HEK293 (cell line): Measurements from ENCODE around the gene RNF215.

Experiments
- FEZF1 ChIP-seq: fragments of 450-650 bp; formaldehyde crosslinking; IDR thresholded peaks from 2 replicates; pipeline ENCODE4 v1.5.1; 2016; ENCODE audit warnings: missing biosample characterization, missing genetic modification characterization
- GFI1B ChIP-seq: fragments of 450-650 bp; formaldehyde crosslinking; IDR thresholded peaks from 2 replicates; pipeline ENCODE4 v1.5.1; 2016; ENCODE audit warnings: missing biosample characterization, missing genetic modification characterization
- GLI4 ChIP-seq: fragments of 450-650 bp; formaldehyde crosslinking; IDR thresholded peaks from 2 replicates; pipeline ENCODE4 v1.5.1; 2016; ENCODE audit warnings: missing biosample characterization, missing genetic modification characterization
- HOXC10 ChIP-seq: sonication (generic); formaldehyde crosslinking; IDR thresholded peaks from 2 replicates; pipeline ENCODE4 v1.8.1; 2023; ENCODE audit warnings: mild to moderate bottlenecking, missing genetic modification reagents
- KLF9 ChIP-seq: fragments of 450-650 bp; formaldehyde crosslinking; IDR thresholded peaks from 2 replicates; pipeline ENCODE4 v1.5.1; 2016; ENCODE audit warnings: missing biosample characterization, missing genetic modification characterization, low read depth
- OSR2 ChIP-seq: fragments of 450-650 bp; formaldehyde crosslinking; IDR thresholded peaks from 2 replicates; pipeline ENCODE4 v1.5.1; 2016; ENCODE audit warnings: missing biosample characterization, missing genetic modification characterization
- WT1 ChIP-seq: fragments of 450-650 bp; formaldehyde crosslinking; IDR thresholded peaks from 2 replicates; pipeline ENCODE4 v1.5.1; 2016; ENCODE audit warnings: missing biosample characterization, missing genetic modification characterization
- ZFP41 ChIP-seq: fragments of 450-650 bp; formaldehyde crosslinking; IDR thresholded peaks from 2 replicates; pipeline ENCODE4 v1.5.1; 2016; ENCODE audit warnings: missing biosample characterization, missing genetic modification characterization, borderline replicate concordance
- ZIC2 ChIP-seq: fragments of 450-650 bp; formaldehyde crosslinking; IDR thresholded peaks from 2 replicates; pipeline ENCODE4 v1.5.1; 2016; ENCODE audit warnings: missing biosample characterization, missing genetic modification characterization
- ZNF138 ChIP-seq: fragments of 450-650 bp; formaldehyde crosslinking; IDR thresholded peaks from 2 replicates; pipeline ENCODE4 v1.5.1; 2016; ENCODE audit warnings: missing biosample characterization, missing genetic modification characterization, borderline replicate concordance
- ZNF155 ChIP-seq: fragments of 450-650 bp; formaldehyde crosslinking; IDR thresholded peaks from 2 replicates; pipeline ENCODE4 v1.5.1; 2016; ENCODE audit warnings: missing biosample characterization, missing genetic modification characterization
- ZNF16 ChIP-seq: fragments of 450-650 bp; formaldehyde crosslinking; IDR thresholded peaks from 2 replicates; pipeline ENCODE4 v1.5.1; 2016; ENCODE audit warnings: low read depth, missing biosample characterization, missing genetic modification characterization
- ZNF19 ChIP-seq: fragments of 450-650 bp; formaldehyde crosslinking; IDR thresholded peaks from 2 replicates; pipeline ENCODE4; 2016; ENCODE audit warnings: missing biosample characterization, missing genetic modification characterization, low read depth
- ZNF341 ChIP-seq: fragments of 450-650 bp; formaldehyde crosslinking; IDR thresholded peaks from 2 replicates; pipeline ENCODE4; 2016; ENCODE audit warnings: low read depth, missing biosample characterization, missing genetic modification characterization
- ZNF416 ChIP-seq: fragments of 450-650 bp; formaldehyde crosslinking; IDR thresholded peaks from 2 replicates; pipeline ENCODE4 v1.5.1; 2016; ENCODE audit warnings: missing biosample characterization, missing genetic modification characterization
- ZNF48 ChIP-seq: fragments of 450-650 bp; formaldehyde crosslinking; IDR thresholded peaks from 2 replicates; pipeline ENCODE4 v1.5.1; 2016; ENCODE audit warnings: missing biosample characterization, missing genetic modification characterization
- ZNF530 ChIP-seq: fragments of 450-650 bp; formaldehyde crosslinking; IDR thresholded peaks from 2 replicates; pipeline ENCODE4 v1.5.1; 2016; ENCODE audit warnings: low read depth, missing biosample characterization, missing genetic modification characterization
- ZNF555 ChIP-seq: fragments of 450-650 bp; formaldehyde crosslinking; conservative IDR thresholded peaks from 2 replicates; pipeline ENCODE4 v1.5.1; 2017; ENCODE audit warnings: missing biosample characterization, mild to moderate bottlenecking, missing genetic modification characterization, inconsistent platforms
- ZNF621 ChIP-seq: fragments of 450-650 bp; formaldehyde crosslinking; IDR thresholded peaks from 2 replicates; pipeline ENCODE4 v1.5.1; 2017; ENCODE audit warnings: missing biosample characterization, missing genetic modification characterization
- ZNF629 ChIP-seq: fragments of 450-650 bp; formaldehyde crosslinking; IDR thresholded peaks from 2 replicates; pipeline ENCODE4 v1.5.1; 2017; ENCODE audit warnings: missing biosample characterization, missing genetic modification characterization
- ZNF664 ChIP-seq: fragments of 450-650 bp; formaldehyde crosslinking; IDR thresholded peaks from 2 replicates; pipeline ENCODE4 v1.5.1; 2016; ENCODE audit warnings: missing biosample characterization, missing genetic modification characterization
- ZNF76 ChIP-seq: fragments of 450-650 bp; formaldehyde crosslinking; IDR thresholded peaks from 2 replicates; pipeline ENCODE4; 2016; ENCODE audit warnings: low read depth, missing biosample characterization, missing genetic modification characterization, borderline replicate concordance
- ZNF785 ChIP-seq: fragments of 450-650 bp; formaldehyde crosslinking; IDR thresholded peaks from 2 replicates; pipeline ENCODE4 v1.5.1; 2016; ENCODE audit warnings: missing biosample characterization, missing genetic modification characterization
- ZNF791 ChIP-seq: fragments of 450-650 bp; formaldehyde crosslinking; IDR thresholded peaks from 2 replicates; pipeline ENCODE4 v1.5.1; 2016; ENCODE audit warnings: missing biosample characterization, missing genetic modification characterization
- ZXDB ChIP-seq: fragments of 450-650 bp; formaldehyde crosslinking; IDR thresholded peaks from 2 replicates; pipeline ENCODE4 v1.5.1; 2016; ENCODE audit warnings: missing biosample characterization, missing genetic modification characterization
- TF ChIP-seq, protein P1 (sequence below): fragments of 450-650 bp; formaldehyde crosslinking; IDR thresholded peaks from 2 replicates; pipeline ENCODE4 v1.5.1; 2016; ENCODE audit warnings: missing biosample characterization, missing genetic modification characterization
- TF ChIP-seq, protein P2 (sequence below): fragments of 450-650 bp; IDR thresholded peaks from 2 replicates; pipeline ENCODE4 v1.5.1; 2018; ENCODE audit warnings: missing biosample characterization, missing genetic modification characterization
- TF ChIP-seq, protein P3 (sequence below): fragments of 450-650 bp; formaldehyde crosslinking; IDR thresholded peaks from 2 replicates; pipeline ENCODE4 v1.5.1; 2017; ENCODE audit warnings: missing biosample characterization, missing genetic modification characterization
- TF ChIP-seq, protein P4 (sequence below): fragments of 450-650 bp; IDR thresholded peaks from 2 replicates; pipeline ENCODE4 v1.5.1; 2018; ENCODE audit warnings: missing biosample characterization, mild to moderate bottlenecking, missing genetic modification characterization
- TF ChIP-seq, protein P5 (sequence below): fragments of 450-650 bp; formaldehyde crosslinking; conservative IDR thresholded peaks from 2 replicates; pipeline ENCODE4 v1.5.1; 2016; ENCODE audit warnings: low read depth, missing biosample characterization, missing genetic modification characterization

RNF215 gene

DNA sequence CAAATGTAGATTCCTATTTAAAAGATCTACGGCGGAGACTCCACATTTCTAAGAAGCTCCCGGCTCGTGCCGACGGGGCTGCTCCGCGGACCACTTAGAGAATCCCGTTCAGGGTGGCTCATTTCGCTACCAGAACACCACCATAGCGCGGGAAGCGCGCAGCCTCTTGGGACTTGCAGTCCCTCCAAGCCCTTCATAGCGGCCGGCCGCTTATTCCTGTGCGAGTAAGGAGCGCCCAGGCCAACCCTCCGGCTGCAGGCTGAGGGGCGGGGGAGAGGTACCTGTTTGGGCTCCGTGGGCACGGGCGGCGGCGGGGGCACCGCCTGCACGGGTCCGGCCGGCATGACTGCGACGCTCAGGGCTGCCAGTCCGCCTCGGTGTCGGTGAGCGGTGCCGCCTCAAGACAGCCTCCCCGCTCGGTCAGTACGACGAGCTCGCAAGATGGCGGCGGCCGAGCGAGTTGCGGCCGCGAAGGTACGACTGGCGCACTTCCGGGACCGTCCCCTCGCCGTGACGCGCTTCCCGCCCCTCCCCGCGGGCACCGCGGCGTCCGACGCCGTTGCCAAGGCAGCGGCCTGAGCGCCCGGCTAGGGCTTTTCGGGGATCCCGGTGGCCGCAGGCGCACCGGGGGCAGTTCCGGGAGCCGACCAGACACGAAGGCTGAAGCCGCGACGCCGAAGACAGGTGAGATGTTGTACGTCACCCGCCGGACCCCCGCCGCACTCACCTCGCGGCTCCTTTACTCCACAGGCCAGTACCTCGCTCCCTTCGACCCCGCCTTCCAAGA, 30.6 kb downstream of the RNF215 start, which contains the start of the genes CCDC157 and SF3A1 (continued):
- TF ChIP-seq, protein P1, sequence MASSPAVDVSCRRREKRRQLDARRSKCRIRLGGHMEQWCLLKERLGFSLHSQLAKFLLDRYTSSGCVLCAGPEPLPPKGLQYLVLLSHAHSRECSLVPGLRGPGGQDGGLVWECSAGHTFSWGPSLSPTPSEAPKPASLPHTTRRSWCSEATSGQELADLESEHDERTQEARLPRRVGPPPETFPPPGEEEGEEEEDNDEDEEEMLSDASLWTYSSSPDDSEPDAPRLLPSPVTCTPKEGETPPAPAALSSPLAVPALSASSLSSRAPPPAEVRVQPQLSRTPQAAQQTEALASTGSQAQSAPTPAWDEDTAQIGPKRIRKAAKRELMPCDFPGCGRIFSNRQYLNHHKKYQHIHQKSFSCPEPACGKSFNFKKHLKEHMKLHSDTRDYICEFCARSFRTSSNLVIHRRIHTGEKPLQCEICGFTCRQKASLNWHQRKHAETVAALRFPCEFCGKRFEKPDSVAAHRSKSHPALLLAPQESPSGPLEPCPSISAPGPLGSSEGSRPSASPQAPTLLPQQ = peak; percentile 76
- peak; percentile 68 for TF ChIP-seq FEZF1
- TF ChIP-seq GLI4 (tag by site-specific recombination) = peak; percentile 59; the same call in 1 of the 2 replicates
- no peak for TF ChIP-seq ZNF555 (tag by site-specific recombination)
- TF ChIP-seq ZXDB (tag by site-specific recombination) = peak; percentile 88
- TF ChIP-seq ZNF621 (tag by site-specific recombination) = no peak
- TF ChIP-seq GFI1B (tag by site-specific recombination) = no peak
- no peak for TF ChIP-seq ZFP41 (tag by site-specific recombination)
- TF ChIP-seq, protein P2, sequence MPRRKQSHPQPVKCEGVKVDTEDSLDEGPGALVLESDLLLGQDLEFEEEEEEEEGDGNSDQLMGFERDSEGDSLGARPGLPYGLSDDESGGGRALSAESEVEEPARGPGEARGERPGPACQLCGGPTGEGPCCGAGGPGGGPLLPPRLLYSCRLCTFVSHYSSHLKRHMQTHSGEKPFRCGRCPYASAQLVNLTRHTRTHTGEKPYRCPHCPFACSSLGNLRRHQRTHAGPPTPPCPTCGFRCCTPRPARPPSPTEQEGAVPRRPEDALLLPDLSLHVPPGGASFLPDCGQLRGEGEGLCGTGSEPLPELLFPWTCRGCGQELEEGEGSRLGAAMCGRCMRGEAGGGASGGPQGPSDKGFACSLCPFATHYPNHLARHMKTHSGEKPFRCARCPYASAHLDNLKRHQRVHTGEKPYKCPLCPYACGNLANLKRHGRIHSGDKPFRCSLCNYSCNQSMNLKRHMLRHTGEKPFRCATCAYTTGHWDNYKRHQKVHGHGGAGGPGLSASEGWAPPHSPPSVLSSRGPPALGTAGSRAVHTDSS (tag by site-specific recombination) = no peak
- no peak for TF ChIP-seq ZNF48 (tag by site-specific recombination)
- no peak for TF ChIP-seq ZNF155
- TF ChIP-seq ZNF416 (tag by site-specific recombination) = no peak
- TF ChIP-seq ZNF791 (tag by site-specific recombination) = no peak
- no peak for TF ChIP-seq ZNF530 (tag by site-specific recombination)
- no peak for TF ChIP-seq ZNF138 (tag by site-specific recombination)
- TF ChIP-seq ZNF664 (tag by site-specific recombination) = no peak
- TF ChIP-seq, protein P3, sequence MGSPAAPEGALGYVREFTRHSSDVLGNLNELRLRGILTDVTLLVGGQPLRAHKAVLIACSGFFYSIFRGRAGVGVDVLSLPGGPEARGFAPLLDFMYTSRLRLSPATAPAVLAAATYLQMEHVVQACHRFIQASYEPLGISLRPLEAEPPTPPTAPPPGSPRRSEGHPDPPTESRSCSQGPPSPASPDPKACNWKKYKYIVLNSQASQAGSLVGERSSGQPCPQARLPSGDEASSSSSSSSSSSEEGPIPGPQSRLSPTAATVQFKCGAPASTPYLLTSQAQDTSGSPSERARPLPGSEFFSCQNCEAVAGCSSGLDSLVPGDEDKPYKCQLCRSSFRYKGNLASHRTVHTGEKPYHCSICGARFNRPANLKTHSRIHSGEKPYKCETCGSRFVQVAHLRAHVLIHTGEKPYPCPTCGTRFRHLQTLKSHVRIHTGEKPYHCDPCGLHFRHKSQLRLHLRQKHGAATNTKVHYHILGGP (tag by site-specific recombination) = no peak
- no peak for TF ChIP-seq ZNF16 (tag by site-specific recombination)
- TF ChIP-seq, protein P4, sequence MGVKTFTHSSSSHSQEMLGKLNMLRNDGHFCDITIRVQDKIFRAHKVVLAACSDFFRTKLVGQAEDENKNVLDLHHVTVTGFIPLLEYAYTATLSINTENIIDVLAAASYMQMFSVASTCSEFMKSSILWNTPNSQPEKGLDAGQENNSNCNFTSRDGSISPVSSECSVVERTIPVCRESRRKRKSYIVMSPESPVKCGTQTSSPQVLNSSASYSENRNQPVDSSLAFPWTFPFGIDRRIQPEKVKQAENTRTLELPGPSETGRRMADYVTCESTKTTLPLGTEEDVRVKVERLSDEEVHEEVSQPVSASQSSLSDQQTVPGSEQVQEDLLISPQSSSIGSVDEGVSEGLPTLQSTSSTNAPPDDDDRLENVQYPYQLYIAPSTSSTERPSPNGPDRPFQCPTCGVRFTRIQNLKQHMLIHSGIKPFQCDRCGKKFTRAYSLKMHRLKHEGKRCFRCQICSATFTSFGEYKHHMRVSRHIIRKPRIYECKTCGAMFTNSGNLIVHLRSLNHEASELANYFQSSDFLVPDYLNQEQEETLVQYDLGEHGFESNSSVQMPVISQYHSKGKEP (tag by site-specific recombination) = no peak
- no peak for TF ChIP-seq WT1
- peak; percentile 72 for TF ChIP-seq KLF9 (tag by site-specific recombination)
- no peak for TF ChIP-seq ZNF785 (tag by site-specific recombination)
- 0 out of 2 replicates have a peak, but pooled peaks have one; percentile 8 for TF ChIP-seq OSR2
- TF ChIP-seq, protein P5, sequence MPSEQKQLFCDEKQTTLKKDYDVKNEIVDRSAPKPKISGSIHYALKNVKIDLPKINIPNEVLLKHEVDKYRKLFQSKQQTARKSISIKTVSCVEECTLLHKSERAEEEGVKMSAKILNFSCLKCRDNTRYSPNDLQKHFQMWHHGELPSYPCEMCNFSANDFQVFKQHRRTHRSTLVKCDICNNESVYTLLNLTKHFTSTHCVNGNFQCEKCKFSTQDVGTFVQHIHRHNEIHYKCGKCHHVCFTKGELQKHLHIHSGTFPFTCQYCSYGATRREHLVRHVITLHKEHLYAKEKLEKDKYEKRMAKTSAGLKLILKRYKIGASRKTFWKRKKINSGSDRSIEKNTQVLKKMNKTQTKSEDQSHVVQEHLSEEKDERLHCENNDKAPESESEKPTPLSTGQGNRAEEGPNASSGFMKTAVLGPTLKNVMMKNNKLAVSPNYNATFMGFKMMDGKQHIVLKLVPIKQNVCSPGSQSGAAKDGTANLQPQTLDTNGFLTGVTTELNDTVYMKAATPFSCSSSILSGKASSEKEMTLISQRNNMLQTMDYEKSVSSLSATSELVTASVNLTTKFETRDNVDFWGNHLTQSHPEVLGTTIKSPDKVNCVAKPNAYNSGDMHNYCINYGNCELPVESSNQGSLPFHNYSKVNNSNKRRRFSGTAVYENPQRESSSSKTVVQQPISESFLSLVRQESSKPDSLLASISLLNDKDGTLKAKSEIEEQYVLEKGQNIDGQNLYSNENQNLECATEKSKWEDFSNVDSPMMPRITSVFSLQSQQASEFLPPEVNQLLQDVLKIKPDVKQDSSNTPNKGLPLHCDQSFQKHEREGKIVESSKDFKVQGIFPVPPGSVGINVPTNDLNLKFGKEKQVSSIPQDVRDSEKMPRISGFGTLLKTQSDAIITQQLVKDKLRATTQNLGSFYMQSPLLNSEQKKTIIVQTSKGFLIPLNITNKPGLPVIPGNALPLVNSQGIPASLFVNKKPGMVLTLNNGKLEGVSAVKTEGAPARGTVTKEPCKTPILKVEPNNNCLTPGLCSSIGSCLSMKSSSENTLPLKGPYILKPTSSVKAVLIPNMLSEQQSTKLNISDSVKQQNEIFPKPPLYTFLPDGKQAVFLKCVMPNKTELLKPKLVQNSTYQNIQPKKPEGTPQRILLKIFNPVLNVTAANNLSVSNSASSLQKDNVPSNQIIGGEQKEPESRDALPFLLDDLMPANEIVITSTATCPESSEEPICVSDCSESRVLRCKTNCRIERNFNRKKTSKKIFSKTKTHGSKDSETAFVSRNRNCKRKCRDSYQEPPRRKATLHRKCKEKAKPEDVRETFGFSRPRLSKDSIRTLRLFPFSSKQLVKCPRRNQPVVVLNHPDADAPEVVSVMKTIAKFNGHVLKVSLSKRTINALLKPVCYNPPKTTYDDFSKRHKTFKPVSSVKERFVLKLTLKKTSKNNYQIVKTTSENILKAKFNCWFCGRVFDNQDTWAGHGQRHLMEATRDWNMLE (tag by site-specific recombination) = peak; percentile 37; the same call in 1 of the 2 replicates
- TF ChIP-seq ZNF19 = no peak
- peak; percentile 90 for TF ChIP-seq ZNF76 (tag by site-specific recombination)
- peak; percentile 98 for TF ChIP-seq ZNF629
- 0 out of 2 replicates have a peak, but pooled peaks have one; percentile 16 for TF ChIP-seq ZIC2 (tag by site-specific recombination)
- TF ChIP-seq HOXC10 = no peak
- TF ChIP-seq ZNF341 (tag by site-specific recombination) = peak; percentile 55
